HepG2 (cell line): ENCODE results near the gene TMEM107. TPM values are rescaled to one million over a fixed set of nuclear protein-coding genes. Genes with fewer than 3 reads are reported as not detected.
A peak's percentile ranks its signal among the peaks of the same experiment; 100 is the strongest.

Experiments used
- DBP ChIP-seq: sonication (generic); formaldehyde crosslinking; IDR thresholded peaks from 2 replicates; pipeline ENCODE4 v1.4.0; 2020; ENCODE audit warnings: missing genetic modification reagents; ENCODE audit errors: not compliant biosample characterization
- E2F1 ChIP-seq: sonication (generic); formaldehyde crosslinking; IDR thresholded peaks from 2 replicates; pipeline ENCODE4 v1.5.0; 2020; ENCODE audit warnings: missing genetic modification reagents
- FOXA3 ChIP-seq: IDR thresholded peaks from 2 replicates; pipeline ENCODE4 v1.6.1; 2016; ENCODE audit warnings: missing genetic modification reagents, missing compliant biosample characterization
- HNF4A ChIP-seq: sonication (generic); formaldehyde crosslinking; IDR thresholded peaks from 2 replicates; pipeline ENCODE4 v1.4.0; 2020; ENCODE audit warnings: missing genetic modification reagents
- KDM2A ChIP-seq: sonication (generic); formaldehyde crosslinking; IDR thresholded peaks from 2 replicates; pipeline ENCODE4 v1.4.0; 2020; ENCODE audit warnings: low read depth, missing genetic modification reagents, borderline replicate concordance
- NFATC3 ChIP-seq: sonication (generic); formaldehyde crosslinking; IDR thresholded peaks from 2 replicates; pipeline ENCODE4 v1.5.1; 2020; ENCODE audit warnings: mild to moderate bottlenecking, missing genetic modification reagents
- NKX3-1 ChIP-seq: sonication (generic); formaldehyde crosslinking; IDR thresholded peaks from 2 replicates; pipeline ENCODE4 v1.5.0; 2020; ENCODE audit warnings: missing genetic modification reagents
- PRDM4 ChIP-seq: sonication (generic); formaldehyde crosslinking; IDR thresholded peaks from 2 replicates; pipeline ENCODE4 v1.9.0; 2021; ENCODE audit warnings: missing genetic modification reagents, borderline replicate concordance
- SMAD3 ChIP-seq: sonication (generic); formaldehyde crosslinking; IDR thresholded peaks from 2 replicates; pipeline ENCODE4 v1.4.0; 2020; ENCODE audit warnings: missing genetic modification reagents
- SP140L ChIP-seq: sonication (generic); formaldehyde crosslinking; IDR thresholded peaks from 2 replicates; pipeline ENCODE4 v1.4.0; 2020; ENCODE audit warnings: missing genetic modification reagents, borderline replicate concordance
- SP2 ChIP-seq: sonication (generic); formaldehyde crosslinking; IDR thresholded peaks from 2 replicates; pipeline ENCODE4 v1.5.1; 2020; ENCODE audit warnings: mild to moderate bottlenecking, missing genetic modification reagents
- TFDP2 ChIP-seq: sonication (generic); formaldehyde crosslinking; IDR thresholded peaks from 2 replicates; pipeline ENCODE4 v1.4.0; 2020; ENCODE audit warnings: missing genetic modification reagents
- ZNF142 ChIP-seq: sonication (generic); formaldehyde crosslinking; IDR thresholded peaks from 2 replicates; pipeline ENCODE4 v1.4.0; 2020; ENCODE audit warnings: missing genetic modification reagents
- ZNF597 ChIP-seq: sonication (generic); formaldehyde crosslinking; IDR thresholded peaks from 2 replicates; pipeline ENCODE4 v1.5.0; 2020; ENCODE audit warnings: missing genetic modification reagents
- ZNF776 ChIP-seq: sonication (generic); formaldehyde crosslinking; IDR thresholded peaks from 2 replicates; pipeline ENCODE4 v1.4.0; 2020; ENCODE audit warnings: mild to moderate bottlenecking, missing genetic modification reagents
- polyA plus RNA-seq, 8 experiments: library from polyadenylated mRNA; depleted of rRNA in 3 of 8; stranded (reverse) in 7 of 8; unstranded in 1 of 8; fragments of >200 nt; fragmentation: Illumina TruSeq in 4 of 8; extraction: Trizol in 4 of 8; gene quantifications; 2 replicates each; pipeline versions ENCODE4 v1.2.1 to v1.2.3, GENCODE V29; 2011 to 2016; ENCODE audit warnings: low read depth in 4 of 8, missing spikeins in 1 of 8, mixed read lengths in 1 of 8; ENCODE audit not compliant: insufficient read depth in 1 of 8
- total RNA-seq, 5 experiments: library from RNA; depleted of rRNA; stranded (reverse); fragments of >200 nt; fragmentation: Illumina TruSeq; extraction: Trizol; gene quantifications; 2 replicates each; pipeline ENCODE4 v1.2.3, GENCODE V29; 2016; ENCODE audit warnings: low read depth in 1 of 5

The TMEM107 gene
- total and polyA plus RNA-seq, 2 of the 13 experiments (the other 11 are each of a cell fraction or from before 2014, with no cell fraction given), result 7.2 to 15.3 TPM

GRCh38 chr17:8186787-8187516 lies 10.8 kb upstream of the TMEM107 start (continued):
- TF ChIP-seq ZNF597 (CRISPR knock-in tag), result peak; percentile 88; the same call in 1 of the 2 replicates
- TF ChIP-seq TFDP2 (CRISPR knock-in tag), result 0 out of 2 replicates have a peak, but pooled peaks have one; percentile 15
- TF ChIP-seq SP2 (CRISPR knock-in tag), result no peak
- TF ChIP-seq PRDM4 (CRISPR knock-in tag), result 0 out of 2 replicates have a peak, but pooled peaks have one; percentile 67
- no peak for TF ChIP-seq ZNF142 (CRISPR knock-in tag)
- peak; percentile 10; the same call in 1 of the 2 replicates for TF ChIP-seq E2F1 (CRISPR knock-in tag)
- peak; percentile 84; the same call in 1 of the 2 replicates for TF ChIP-seq SMAD3
- TF ChIP-seq FOXA3 (CRISPR knock-in tag), result no peak
- peak; percentile 50; the same call in 1 of the 2 replicates for TF ChIP-seq KDM2A
- no peak; the same call in 1 of the 2 replicates for TF ChIP-seq SP140L
- TF ChIP-seq NFATC3 (CRISPR knock-in tag), result no peak
- no peak for TF ChIP-seq DBP (CRISPR knock-in tag)
- TF ChIP-seq HNF4A (CRISPR knock-in tag), result 0 out of 2 replicates have a peak, but pooled peaks have one; percentile 16
- TF ChIP-seq NKX3-1 (CRISPR knock-in tag), result 0 out of 2 replicates have a peak, but pooled peaks have one; percentile 67
- TF ChIP-seq ZNF776 (CRISPR knock-in tag), result peak; percentile 79
